C4-2B (cell line): Measurements from ENCODE around the gene MYLIP.

ENCODE experiments used
- ZFX ChIP-seq: fragments of 450-650 bp; IDR thresholded peaks from 2 replicates; pipeline ENCODE4 v1.6.1; 2017
- TF ChIP-seq, protein P1 (sequence below): fragments of 450-650 bp; conservative IDR thresholded peaks from 2 replicates; pipeline ENCODE4 v1.5.1; 2017; ENCODE audit warnings: mild to moderate bottlenecking

DNA sequence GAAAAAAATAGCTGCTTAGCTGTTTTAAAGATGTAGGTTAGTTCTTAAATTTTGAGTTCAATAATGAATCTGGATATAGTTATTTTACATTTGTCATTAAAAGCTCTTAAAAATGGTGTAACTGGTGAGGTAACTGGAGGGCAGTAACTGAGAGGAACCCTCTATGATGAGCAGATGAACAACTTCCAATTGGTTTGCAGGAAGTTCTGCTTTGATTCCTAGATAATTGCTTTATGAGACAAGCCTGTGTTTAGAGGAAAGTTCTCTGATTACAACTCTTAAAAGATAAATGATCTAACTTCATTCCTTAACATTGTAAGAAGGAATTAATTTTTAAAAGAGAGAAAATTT is 8.5 kb downstream of the MYLIP start:
- TF ChIP-seq, protein P1, sequence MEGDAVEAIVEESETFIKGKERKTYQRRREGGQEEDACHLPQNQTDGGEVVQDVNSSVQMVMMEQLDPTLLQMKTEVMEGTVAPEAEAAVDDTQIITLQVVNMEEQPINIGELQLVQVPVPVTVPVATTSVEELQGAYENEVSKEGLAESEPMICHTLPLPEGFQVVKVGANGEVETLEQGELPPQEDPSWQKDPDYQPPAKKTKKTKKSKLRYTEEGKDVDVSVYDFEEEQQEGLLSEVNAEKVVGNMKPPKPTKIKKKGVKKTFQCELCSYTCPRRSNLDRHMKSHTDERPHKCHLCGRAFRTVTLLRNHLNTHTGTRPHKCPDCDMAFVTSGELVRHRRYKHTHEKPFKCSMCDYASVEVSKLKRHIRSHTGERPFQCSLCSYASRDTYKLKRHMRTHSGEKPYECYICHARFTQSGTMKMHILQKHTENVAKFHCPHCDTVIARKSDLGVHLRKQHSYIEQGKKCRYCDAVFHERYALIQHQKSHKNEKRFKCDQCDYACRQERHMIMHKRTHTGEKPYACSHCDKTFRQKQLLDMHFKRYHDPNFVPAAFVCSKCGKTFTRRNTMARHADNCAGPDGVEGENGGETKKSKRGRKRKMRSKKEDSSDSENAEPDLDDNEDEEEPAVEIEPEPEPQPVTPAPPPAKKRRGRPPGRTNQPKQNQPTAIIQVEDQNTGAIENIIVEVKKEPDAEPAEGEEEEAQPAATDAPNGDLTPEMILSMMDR: no peak
- TF ChIP-seq ZFX: no peak
